Stimulated activated CD8-positive, alpha-beta memory T cell treated with anti-CD3 and anti-CD28 coated beads, Interleukin-15, amount 100 ng/mL, for 24 hours (primary cell): ENCODE data around the gene KIAA1217.
"Not testable (repeated sequence)": the region's sequence is repeated elsewhere in the genome, so short reads cannot be mapped to it uniquely, and the experiment has no call there.

Source experiments
- DNase-seq: peaks from one replicate; pipeline ENCODE4 v3.0.0-alpha.2; 2020; ENCODE audit warnings: low read depth

KIAA1217 gene

DNA sequence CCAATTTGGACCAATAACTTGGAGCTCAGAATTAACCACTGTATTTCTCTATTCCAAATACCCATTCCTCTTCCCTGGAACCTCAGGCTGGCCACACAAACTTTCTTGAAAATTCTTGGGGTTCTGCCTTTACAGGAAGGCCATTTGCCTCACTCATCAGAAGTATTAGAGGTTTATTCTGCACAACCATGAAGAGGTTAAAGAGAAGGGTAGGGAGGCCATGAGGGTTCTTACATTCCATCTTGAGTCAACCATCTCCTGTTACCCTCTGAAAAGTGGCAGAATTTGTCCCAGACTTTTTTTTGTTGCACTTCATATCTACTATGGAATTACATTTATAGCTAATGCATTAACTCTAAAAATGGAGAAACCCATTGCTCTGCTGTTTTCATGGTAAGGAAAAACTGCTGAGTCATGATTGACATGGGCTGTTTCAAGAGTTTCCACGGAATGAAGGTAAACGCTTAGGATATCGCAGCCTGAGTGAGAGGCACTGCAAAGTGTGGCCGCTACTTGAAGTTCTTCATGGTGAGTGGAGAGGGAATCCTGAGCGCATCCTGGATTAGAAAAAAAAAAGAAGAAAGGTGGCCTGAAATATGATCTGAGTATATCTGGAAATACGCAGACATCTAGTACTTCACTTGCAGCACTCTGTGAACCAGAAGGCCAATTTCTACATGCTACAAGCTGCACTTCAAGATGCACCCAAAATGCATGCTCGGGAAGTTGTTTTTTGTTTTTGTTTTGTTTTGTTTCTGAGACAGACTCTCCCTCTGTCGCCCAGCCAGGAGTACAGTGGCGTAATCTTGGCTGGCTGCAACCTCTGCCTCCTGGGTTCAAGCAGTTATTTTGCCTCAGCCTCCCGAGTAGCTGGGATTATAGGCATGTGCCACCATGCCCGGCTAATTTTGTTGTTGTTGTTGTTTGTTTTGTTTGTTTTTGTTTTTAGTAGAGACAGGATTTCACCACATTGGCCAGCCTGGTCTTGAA, 83.7 kb downstream of the KIAA1217 start:
- no peak for DNase-seq

DNA sequence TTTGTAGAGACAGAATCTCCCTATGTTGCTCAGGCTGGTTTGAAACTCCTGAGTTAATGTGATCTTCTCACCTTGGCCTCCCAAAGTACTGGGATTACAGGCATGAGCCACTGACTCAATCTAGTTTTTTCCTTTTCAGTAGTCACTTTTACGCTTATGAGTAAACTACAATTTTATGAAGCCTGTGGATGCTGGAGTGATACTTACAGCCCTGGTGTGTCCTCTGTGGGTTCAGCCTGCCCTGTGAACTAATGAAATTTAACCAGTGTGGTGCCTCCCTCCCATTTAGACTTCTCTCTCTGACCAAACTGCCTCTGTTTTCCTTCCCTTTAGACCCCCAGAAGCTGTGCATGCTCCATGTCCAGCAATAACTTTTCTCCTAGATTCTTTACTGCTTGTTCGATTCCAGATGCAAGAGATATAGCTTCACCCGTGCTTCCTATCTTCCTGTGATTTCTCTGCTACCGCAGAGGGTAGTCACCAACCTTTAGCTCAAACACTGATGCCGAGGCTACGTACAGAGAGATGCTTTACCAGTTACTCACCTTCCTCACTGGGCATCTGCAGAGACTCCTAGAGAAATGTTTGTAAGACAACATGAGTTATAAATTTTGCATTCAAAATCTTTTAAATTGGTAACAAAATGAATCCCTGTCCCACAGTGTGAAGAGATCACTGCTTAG, 90.8 kb downstream of the KIAA1217 start:
- no peak for DNase-seq

DNA sequence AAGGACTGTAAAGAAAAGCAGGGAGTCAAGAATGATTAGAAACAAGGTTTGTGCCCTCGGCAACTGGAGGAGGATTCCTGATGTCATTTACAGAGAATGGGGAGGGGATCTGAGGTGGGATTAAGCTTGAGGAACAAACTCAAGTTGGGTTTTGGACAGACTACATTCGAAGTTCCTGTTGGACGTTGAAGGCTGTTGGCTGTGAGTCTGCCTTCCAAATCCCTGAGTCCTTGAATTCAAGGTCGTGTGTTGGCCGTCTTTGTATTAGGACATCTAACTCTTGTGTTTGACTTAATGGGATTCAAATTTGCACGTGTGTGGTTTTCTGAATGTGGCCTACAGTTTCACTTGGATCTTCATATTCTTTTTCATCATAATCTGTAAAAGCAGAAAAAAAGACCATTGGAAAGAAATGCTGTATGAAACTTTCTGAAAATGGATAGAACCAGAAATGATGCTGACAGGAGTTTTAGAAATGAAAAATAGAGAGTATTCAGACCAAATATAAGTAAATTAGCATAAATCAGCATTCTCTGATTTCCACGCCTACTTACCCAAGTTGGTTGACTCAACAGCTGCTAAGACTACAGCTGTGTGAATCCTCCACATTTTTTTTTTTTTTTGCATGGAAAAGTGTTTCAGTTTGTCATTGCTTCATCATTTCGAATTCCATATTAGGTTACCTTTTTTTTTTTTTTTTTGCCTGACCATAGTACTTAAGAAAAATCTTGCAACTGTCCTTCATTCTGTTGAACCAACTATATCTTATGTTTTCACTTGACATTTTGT, 94.8 kb downstream of the KIAA1217 start:
- no peak for DNase-seq

DNA sequence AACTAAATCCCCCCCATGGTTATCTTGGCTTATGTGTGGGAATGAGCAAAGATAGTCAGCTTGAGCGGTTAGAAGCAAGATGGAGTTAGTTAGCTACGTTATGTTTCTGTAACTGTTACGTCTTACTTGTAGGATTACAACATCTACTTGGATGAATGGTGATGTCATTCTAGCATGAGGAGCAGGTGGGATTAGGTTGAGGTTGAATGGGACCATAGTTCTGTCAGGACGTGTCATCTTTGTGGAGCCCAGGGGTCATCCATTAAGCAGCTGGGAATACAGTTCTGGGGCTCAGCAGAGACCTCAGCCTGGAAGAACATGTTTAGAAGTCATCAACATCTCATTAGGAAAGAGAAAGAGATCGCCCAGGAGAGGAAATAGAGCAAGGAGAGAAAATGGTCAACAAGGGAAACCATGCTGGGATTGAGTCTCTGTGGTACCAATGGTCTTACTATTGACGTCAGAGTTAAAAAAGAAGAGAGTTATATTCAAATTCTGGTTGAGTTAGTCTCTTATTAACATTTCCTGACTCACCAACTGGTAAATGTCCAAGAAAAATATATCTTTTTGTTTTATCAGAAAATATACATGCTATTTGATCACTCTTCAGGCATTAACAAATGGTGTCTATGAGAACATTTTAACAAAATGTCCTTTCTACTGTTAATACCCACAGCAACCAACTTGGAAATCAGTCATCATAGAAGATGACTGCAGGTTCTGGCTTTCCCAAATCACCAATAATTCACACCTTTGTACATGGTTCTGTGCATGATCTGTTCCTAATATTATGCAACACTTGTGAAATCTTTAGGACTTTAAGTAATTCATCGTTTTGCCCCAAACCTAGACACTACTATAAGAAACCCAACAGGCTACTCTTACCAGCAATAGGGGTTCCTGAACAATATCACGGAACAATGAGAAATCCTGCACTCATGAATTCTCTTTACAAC, 96.9 kb downstream of the KIAA1217 start:
- DNase-seq: no peak

DNA sequence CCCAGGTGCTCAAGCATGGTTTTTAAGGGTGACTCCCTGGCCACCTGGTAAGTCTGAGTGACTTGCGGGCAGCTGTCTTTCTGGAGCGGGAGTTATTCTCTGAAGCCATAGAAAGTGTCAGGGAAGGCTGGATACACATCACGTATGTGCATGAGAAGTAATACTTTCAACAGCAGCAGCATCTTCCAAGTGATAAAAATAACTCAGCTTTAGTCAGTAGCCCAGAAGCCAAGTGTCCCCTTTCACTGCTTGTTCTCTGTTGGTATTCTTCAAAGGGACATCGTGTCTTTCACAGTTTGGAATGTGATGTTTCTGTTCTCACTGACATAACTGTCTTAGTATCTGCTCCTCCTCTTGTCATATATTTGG, 97.6 kb downstream of the KIAA1217 start:
- no peak for DNase-seq

DNA sequence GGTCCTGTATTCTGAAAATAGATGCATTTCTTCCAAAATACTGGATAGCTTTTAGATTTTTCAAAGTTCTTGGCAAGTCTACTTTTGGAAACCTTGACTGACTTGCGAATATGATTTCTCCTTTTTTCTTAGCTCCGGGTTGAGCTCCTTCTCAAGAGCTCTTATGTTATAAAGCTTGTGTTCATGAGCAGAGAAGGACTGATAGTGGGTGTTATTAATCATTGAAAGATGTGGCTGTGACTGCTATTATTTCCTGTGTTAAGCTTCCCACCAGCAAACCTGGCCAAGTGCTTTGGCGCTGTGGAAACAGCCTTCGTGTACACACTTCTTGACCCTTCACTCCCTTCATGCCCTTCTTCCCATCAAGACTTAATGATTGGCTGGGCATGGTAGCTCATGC, 98.2 kb downstream of the KIAA1217 start:
- DNase-seq: no peak

DNA sequence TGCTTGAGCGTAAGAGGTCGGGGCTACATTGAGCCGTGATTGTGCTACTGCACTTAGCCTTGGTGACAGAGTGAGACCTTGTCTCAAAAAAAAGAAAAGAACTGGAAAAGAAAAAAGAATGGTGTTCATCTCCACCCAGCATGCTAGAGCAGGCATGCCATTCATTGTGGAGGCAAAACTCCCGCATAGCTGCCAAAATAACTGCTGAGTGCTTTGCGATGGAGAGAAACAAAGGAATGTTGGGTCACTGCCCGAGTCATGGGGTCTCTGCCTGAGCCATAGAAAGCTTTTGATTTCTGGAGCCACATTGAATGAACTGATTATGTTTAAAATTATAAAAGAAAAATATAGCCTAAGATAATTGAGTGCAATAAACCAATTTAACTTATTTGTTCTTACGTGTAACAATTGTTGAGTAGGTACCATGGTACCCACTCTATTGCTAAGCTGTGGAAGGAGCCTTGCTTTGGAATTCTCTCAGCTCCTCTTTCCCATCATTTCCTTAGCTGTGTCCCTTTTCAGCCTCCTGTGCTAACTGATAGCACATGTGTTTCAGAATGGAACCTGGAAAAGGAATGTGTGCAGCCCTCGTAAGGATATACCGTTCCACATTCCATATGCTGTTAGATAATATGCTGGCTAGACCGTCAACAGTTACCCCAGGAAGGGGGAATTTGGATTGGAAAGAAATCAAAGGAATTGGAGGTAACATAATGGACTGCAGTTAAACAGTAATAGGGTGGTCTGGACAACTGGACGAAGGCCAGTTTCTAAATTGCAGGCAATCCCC, 99.0 kb downstream of the KIAA1217 start:
- DNase-seq: no peak

DNA sequence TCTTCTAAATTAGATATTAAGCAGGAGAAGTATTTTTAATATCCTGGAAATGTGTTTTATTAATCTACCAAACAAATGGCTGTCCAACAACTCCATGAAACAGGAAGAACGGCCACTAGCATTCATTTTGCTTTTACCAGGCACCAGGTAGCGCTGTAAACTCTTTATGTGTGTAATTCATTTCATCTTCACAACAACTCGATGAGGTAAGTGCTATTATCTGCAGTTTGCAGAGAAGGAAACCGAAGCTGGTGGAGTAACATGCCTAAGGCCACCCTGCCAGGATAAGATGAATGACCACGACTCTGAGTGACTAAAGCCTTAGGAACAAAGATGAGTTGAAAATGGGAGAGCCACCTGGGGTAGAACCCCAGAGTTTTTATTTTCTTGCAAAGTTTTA, 101.2 kb downstream of the KIAA1217 start:
- no peak for DNase-seq

DNA sequence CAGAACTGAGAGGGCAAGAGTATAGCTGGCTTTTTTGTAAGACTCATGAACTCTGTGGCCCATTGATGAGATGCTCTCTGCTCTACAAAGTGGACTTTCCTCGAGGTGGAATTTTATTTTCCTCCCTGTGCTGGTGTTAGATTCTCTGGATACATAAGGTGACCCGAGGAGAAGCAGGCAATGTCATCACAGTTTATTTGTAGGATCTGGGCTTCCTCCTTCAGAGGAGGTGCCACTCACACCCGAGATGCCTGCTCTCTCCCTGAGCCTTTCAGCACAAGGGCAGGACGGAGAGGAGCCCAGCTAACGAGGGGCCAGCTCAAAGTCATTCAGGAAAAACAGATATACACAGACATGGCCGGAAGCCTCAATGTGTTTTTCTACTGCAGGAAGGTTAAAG, 103.0 kb downstream of the KIAA1217 start:
- no peak for DNase-seq

DNA sequence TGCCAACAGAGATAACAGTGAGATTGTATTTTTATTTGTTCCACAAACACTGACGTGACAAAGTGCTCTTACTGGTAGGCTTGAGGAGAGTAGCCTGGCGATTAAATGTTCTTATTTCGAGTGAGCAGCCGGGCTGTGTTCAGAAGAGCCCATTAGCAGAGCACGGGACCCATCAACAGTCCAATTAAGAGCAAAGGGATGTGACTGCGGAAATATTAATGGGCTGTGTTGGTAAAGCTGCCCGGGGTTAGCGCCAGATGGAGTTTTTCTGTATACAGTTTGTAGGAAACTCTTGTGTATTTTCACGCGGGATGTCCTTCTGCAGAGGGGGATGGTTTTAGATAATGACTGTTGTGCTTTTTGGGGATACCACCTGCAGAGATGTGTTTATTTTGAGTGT, 104.3 kb downstream of the KIAA1217 start:
- DNase-seq: no peak

DNA sequence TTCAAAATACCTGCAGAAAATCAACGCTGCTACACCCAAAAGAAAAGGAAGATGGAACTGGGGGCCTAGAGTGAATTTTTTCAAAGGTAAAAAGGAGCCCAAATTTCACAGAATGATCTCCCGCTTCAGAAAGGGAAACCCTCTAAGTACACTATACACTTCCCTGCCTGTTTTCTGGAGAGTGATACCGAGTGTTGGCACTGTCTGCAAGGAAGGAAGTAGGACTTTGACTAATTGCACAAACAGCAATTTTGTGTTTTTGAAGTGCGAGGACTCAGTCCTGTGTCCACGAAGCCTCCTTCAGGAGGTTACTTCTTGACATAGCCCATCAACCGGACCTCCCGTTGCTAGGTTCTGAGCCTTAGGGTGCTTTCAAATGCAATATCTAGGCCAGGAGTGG, 106.3 kb downstream of the KIAA1217 start:
- no peak for DNase-seq

DNA sequence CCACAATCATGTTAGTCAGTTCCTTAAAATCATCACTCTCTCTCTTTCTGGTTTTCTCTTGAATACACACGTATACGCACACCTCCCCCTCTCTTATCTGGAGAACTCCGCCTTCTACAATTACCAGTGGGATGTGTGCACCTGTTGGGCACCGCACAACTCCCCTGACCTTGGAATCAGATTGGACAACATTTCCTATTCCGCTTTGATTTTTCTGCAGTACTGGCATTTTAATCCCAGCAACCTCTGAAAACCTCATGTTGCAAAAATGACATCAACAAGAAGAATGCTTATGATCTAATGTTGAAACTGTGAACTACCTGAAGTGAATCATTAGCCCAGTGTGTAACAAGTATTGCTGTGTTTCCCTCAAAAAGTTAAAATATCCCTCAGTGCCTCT, 109.6 kb downstream of the KIAA1217 start:
- no peak for DNase-seq

DNA sequence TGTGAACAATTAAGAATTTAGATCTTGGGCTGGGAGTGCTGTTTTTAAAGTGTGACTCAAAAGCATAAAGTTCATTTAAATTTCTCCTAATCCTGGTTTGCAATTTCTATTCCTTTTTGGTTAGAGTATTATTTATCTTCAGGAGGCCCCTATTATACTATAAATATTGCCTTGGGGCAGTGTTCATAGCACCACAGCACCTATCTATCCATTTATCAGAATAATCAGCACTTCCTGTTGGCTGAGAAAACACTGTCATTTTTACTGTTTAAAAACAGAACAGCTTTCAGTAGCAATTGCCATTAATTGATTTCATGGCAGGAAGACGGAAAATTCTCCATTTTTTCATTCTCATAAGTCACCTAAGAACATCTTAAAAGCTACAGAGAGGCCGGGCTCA, 111.4 kb downstream of the KIAA1217 start:
- no peak for DNase-seq

DNA sequence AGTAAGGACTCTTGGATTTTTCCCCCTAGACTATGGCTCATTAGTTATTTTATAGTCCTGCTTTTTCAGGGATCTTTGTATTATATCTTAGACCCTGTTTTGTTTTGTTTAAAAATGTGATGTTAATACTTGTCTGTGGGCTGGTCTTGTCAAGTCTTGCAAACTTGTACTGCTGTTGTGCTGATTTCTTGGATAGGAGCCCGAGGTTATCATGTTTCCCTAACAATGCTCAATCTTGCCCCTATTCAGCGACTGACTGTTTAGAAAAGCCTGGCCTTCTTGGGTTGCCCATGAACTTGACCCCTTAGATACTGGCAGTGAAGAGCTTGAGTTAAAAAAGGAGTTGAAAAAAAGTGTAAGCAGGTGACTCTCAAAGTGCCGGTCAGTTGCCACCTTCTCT, 115.7 kb downstream of the KIAA1217 start:
- DNase-seq: no peak

DNA sequence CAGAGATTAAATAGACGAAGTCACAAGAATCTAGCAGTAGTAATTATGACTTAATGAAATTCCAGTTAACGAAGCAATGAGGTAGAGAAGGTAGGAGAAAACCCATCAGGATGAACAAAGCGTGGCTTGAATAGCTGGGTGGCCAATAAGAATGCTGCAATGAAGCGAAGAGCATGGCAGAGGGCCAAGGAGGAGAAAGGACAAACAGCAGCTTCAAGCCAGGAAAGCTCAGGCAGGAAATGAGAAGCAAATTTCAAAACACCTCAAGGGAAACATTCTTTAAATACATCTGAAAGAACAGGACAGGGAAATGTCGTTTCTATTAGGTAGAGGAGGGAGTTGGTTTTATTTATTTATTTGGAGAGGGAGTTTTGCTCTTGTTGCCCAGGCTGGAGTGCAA, 122.5 kb downstream of the KIAA1217 start:
- no peak for DNase-seq

DNA sequence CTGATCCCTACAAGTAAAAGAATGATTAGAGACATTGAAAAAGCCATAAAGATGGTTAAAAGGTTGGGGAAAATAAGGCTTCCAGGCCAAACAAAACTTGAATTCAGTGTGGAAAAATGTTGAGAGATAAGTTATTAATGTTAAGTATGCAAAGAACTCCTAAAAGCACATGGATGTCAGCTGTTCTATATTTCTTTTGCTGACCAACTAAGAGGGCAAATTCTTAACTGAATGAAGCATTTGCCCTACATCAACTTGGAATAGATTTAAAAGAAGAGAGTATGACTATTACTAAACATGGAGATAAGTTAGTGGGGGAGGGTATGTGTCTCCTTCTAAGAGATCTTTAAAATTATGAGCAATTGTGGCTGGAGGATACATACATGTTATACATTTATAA, 124.8 kb downstream of the KIAA1217 start:
- no peak for DNase-seq

DNA sequence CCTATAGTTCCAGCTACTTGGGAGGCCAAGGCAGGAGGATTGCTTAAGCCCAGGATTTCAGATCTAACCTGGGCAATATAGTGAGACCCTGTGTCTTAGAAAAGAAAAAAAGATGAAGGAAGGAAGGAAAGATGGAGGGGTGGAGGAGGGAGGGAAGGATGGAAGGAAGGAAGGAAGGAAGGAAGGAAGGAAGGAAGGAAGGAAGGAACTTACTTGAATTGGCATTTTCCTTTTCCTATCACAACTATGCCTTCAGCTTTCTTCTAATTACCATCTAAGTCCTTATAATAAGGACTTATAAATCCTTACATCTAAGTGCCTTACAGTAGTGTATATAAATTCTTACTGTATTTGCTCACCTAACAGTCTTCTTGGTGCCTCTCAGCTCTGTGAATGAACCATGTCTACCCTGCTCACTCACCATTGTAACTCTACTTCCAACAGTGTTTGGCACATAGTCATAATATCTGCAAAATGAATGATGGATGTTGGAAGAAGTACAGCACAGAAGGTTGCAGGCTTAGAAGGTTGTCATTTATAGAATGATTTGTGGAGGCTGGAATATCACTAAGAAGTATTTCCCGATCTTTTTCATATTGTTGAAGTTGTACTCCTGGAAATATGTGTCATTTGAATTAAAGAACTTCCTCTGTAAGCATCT, 125.5 kb downstream of the KIAA1217 start:
- DNase-seq: no peak

DNA sequence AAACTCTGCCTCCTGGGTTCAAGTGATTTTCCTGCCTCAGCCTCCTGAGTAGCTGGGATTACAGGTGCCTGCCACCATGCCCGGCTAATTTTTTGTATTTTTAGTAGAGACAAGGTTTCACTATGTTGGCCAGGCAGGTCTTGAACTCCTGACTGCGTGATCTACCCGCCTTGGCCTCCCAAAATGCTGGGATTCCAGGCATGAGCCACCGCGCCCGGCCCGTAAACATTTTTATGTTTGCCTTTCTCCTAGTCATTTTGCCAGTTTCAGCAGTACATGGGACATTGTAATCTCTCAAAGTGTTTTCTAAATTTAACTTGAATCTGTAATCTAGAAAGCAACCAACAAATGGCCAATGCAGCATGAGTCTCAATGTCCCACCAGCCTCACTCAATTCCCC, 128.8 kb downstream of the KIAA1217 start:
- not testable (repeated sequence) for DNase-seq

DNA sequence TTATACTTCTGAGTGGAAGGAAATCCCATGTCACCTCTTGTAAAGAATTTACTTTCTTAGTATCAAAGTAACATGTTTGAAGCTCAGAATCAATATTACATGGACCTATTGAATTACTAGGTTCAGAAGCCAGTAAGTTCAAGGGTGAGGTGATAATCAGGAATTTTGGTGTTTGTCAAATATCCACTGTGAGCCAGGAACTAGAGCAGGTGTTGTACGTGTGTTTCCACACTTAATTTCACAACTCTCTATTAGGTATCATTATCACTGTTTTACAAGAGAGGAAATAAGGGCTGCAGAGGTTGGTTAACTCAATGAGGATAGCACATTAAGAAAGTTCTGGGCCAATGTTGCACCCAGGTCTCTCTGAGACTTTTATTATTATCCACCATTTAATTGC, 130.4 kb downstream of the KIAA1217 start:
- no peak for DNase-seq

DNA sequence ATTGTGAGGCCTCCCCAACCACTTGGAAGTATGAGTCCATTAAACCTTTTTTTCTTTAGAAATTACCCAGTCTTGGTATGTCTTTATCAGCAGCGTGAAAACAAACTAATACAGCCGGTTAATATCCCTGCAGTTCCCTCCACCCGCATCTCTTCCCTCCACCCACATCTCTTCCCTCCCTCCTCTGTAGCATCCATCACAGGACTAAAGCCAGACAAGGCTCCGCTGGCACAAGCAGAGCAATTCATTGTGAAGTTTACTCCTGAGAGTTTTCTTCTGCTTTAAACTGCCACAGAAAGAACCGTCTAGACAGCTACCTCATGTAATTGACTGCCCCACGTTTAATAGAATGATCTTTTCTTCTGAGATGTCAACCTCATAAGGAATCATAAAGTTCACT, 131.5 kb downstream of the KIAA1217 start:
- no peak for DNase-seq
